Retina (tissue), 1 donor: ENCODE measurements around the gene STK32C.

Source experiments
- DNase-seq: peaks from one replicate; pipeline ENCODE4 v3.0.0-alpha.2; 2016

The STK32C gene

DNA sequence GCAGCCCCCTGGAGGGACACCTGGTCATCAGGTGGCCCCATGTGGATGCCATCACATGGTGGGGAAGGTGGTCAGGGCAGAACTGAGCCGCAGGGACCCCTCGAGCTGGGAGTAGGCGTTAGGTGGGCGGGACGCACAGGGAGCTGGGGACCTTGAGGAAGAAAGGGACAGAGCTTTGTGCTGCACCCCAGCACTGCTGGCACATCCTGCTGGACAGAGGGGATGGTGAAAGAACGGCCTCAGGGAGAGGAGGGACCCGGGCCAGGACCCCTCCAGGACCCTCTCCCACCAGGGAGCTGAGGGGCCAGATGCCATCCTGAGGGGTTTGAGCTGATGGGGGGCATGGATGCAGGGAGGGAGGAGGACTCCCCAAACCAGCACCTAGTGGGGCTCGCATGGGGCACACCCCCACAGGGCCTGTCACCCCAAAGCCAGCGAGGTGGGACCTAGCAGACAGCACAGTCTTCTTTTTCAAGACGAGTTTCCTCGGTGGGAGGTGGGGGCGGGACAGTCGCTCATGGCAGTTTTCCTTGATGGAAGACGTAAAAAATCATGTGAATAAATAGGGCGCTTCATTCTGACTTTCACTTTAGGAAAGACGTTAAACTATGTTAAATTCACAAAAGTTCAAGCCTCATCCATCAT is 43.3 kb downstream of the STK32C start:
- DNase-seq: no peak

DNA sequence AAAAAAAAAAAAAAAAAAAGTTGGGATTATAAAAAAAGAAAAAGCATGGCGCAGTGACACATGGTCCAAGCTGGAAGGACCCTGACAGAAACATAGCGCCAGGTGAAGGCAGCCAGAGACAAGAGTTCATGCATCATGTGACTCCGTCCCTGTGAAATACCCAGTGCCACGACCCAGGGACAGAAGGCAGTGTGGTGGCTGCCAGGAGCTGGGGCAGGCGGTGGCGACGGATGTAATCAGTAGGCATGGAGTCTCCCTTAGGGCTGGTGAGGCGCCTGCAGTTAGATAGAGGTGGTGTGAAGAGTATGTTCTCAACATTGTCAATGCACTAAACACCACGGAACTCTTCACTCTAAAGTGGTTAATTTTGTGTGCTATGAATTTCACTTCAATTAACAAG is 43.9 kb downstream of the STK32C start:
- no peak for DNase-seq

- DNase-seq: no peak
These were observed 47.9 kb downstream of the STK32C start for GRCh38 chr10:132259702-132260482.

DNA sequence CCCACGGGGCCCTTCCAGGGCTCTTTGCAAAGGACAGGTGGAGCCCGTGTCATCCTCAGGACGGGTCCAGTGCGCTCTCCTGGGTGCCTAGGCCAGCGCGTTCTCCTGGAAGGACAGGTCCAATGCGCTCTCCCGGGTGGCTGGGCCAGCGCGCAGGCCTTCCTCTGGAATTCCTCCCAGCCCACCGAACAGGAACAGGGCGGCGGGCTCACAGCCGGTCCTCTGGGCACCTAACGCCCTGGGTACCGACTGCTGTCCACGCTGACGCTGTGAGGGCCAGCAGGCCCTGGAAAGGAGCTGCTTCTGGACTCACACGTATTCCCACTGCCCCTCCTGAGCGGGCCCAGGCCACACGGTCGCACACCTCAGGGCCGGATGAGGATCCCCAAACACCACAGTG is 49.3 kb downstream of the STK32C start:
- DNase-seq: no peak

GRCh38 chr10:132257907-132258306 is 49.8 kb downstream of the STK32C start:
- DNase-seq: no peak

DNA sequence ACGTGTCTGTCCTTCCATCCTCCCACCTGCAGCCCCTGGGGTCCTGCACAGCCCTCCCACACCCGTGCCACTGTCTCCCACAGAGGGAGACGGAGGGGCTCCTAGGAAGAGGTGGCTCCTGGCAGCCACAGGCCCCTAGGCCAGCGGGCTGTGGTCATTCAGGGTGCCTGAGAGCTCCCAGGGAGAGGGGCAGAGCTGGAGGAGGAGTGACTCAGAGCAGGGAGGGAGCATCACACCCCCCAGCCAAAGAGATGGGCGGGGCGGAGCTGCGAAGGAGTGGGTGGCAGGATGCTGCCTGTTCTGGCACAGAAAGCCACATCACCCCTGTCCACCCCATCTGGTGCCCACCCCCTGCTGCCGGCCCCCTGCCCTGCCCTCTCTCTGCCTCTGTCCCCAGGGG is 50.5 kb downstream of the STK32C start:
- no peak for DNase-seq

GRCh38 chr10:132256866-132257265 is 50.9 kb downstream of the STK32C start:
- DNase-seq: no peak

GRCh38 chr10:132255489-132256344 is 52.0 kb downstream of the STK32C start:
- no peak for DNase-seq

DNA sequence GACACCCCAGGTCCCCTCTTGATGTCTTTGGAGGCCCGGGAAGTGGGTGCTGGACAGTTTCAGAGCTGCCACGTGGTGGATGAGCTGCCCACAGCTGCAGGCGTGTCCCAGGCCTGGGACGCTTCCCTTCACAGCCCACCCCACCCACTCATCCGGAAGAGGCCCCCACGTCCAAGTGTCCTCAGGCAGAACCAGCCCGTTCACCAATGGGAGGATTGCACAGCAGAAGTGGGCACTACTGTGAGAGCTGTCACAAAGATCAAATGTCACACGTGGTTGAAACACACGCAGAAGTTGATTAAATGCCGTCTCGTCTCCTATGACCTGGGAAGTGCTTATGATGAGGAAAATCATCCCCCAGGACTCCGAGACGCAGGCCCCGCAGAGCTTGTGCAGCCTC is 52.9 kb downstream of the STK32C start:
- DNase-seq: no peak

- no peak for DNase-seq
These were observed 54.6 kb downstream of the STK32C start for GRCh38 chr10:132253092-132253687.

DNA sequence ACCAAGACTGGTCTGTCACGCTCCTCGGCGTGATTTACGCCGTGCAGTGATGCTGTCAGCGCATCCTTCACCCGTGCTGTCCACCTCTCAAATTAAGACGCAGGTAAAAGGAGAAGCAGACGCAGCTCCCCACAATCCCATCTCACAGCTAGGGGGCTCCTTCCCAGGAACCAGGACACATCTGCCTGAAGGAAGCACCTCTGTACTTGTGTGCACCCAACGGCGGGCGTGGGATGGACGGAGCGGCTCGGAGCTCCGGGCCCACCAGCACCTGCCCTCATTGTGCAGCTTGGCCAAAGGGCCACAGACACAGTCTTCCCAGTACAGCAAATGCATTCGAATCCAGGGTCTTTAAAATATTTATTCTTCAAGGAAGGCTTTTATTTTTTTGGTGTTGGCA is 55.3 kb downstream of the STK32C start:
- DNase-seq: no peak

DNA sequence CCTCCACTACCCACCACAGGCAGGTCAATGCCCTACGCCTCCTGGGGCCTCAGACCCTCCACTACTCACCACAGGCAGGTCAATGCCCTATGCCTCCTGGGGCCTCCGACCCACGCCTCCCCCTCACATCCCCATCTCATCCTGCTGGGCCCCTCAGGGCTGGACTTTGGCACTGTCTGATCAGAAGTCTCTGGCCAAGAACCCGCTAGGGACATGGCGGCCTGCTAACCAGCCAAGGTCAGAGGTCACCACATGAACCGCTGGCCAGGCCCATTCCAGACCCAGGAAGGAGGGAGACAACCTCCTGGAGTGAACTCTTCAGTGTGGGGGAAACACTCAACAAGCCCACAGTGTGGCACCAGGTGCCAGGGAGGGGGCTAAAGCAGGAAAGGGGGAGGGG is 55.8 kb downstream of the STK32C start:
- DNase-seq: no peak

DNA sequence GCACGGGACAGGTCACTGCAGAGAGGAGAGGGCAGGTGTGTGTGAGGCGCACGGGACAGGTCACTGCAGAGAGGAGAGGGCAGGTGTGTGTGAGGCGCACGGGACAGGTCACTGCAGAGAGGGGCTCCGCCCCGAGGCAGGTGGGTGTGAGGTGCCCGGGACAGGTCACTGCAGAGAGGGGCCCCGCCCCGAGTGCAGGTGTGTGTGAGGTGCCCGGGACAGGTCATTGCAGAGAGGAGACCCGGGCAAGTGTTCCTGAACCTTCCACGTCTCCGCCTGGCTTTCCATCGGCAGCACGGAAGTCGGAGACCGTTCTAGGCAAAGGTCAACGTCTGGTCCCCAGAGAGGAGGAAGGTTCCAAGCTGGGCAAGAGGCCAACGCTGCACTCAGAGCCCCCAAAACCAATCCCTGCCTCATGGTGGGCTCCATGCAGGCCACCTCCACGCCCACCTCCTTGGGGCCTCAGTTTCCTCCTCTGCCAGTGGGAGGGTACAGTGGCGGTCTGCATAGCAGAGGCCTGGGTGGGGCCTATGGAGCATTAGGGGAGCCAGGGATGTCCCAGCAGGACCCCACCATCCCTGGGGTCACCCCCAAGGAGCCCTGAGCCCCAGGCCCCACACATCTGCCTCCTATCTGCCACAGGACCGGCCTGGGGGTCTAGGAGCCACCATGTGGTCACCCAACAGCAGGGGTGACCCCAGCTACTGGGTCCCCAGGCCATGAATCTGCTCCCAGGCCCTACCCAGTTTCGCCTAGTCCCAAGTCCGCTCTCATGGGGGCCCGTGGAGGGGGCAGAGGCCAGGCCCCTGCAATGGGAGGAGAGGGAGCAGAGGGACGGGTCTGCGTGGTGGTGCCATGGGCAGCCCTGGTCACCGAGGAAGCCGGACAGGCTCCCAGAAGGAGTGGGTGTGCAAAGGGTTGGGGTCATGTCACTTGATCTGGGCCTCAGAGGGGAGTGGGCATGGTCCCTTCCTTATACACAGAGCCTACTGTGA is 57.0 kb downstream of the STK32C start:
- no peak for DNase-seq

DNA sequence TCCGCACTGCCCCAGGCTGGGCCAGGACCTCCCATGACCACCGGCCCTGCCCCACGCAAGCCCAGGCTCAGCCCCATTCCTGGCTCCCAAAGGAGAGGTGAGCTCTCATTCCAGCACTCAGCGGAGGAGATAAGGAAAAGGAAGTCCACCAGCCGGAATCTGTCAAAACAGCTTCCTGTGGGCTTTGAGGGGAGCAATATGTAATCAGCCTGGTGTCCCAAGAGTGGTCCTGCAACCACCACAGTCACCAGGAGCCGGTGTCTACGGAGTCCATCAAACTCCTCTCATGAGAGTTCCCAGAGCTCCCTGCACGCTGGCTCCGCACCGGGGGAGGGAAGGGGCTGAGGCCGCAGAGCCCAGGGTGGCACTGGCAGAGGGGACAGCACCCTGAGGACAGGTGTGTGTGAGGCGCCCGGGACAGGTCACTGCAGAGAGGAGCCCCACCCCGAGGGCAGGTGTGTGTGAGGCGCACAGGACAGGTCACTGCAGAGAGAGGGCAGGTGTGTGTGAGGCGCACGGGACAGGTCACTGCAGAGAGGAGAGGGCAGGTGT is 57.9 kb downstream of the STK32C start:
- no peak for DNase-seq

DNA sequence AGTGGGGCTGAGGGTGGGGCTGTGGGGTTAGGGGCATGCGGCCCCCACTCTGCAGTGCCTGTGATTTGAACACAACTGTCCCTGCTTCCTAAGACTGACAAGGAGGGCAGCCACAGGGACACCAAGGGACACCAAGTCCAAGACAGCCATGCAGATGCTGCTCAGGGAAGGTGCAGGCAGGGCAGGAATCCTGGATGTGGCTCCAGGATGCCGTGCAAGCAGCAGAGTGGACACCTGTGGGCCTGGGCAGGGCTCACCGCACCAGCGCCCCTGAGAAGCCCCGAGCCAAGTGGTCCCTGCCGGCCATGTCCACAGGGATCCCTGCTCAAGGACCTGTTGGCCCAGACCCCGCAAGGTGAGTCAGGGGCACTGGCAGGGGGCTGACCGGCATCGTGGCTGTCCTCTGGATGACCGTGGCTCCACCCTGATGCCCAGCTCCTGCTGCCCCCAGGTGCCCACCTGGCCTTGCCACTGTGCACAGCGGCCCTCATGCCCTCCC is 58.5 kb downstream of the STK32C start:
- DNase-seq: no peak

DNA sequence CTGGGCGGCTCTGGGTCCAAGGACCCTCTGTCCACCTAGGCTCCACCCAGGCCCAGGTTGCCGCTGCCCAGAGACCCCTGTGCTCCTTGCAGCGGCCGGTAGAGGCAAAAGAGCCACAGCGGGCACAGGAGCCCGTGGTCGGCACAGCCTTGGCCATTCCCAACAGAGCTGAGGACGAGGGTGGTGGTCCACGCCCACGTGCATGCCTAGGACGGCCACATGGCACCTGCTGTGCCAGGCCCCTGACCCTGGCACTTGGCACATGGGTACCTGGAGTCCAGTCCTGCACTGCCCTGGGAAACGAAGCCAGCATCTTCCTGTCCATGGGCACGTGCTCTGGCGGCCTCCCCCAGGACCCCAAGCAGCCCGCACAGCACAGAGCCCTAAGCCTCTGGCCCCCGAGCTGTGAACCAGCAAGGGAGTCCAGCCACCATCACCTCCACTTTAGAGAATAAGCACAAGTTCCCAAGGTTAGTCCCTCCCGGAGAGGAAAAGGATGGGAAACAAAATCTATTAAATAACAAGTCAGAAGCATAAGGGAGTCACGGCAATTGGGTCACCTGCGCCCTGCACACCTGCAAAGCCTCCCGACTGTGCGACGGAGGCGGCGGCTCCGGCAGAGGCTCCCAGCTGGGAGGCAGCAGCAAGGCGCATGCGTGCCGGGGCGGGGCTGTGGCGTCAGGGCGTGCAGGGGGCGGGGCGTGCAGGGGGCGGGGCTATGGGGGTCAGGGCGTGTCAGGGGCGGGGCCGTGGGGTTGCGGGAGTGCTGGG is 59.1 kb downstream of the STK32C start:
- DNase-seq: no peak

DNA sequence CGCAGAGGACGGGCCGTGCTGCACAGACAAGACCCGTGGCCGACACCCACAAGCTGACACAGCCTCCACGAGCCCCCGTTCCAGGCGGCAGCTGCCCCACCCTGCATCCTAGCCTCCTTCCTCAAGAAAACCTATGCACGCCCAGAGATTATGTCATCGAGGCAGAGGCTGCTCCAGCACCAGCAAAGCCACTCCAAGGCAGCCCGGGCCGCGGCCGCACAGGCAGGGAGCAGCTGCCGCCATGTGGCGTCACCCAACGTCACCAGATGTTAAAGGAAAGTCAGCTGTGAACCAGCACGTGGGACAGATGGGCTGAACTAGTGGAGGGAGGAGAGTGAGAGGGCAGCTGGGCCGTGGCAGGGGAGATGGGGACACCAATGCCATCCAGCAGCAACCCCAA is 59.8 kb downstream of the STK32C start:
- no peak for DNase-seq

GRCh38 chr10:132246296-132246695 is 61.5 kb downstream of the STK32C start:
- no peak for DNase-seq

DNA sequence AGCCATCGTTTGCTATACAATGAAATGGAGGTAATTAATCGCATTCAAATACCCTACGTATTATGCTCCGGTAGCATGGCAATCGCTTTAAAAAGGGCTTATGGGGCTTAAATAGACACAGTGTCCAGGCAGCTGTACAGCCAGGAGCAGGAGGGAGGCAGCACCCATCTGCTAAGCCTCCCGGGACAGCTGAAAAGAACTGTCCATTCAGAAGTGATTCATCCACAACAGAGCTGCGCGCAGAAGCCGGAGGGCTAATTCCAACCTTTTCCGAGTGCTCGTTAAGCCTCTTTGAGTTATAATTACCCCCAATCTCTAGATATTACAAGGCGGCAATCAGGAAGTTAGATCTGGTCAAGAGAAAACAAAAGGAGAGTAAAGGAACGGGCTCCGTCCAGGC is 62.7 kb downstream of the STK32C start:
- DNase-seq: peak; percentile 66

DNA sequence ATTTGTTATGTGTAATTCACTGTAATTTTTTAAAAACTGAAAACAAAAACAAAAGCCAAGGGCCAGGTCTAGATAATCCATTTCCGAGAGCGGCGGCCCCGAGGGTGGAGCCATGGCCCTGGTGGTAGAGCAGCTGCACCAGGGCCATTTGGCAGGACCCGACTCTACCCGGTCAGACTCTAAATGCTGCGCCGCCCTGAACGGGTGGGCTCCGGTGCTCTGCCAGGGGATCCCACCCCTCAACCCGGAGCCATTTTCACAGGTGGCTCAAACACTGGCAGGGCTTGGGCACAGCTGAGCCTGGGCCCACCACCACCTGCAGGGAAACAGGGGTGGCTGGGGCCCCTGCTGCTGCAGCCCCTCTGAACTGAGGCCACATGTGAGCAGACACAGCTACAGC is 64.1 kb downstream of the STK32C start:
- no peak for DNase-seq

- peak; percentile 40 for DNase-seq
These were observed 64.6 kb downstream of the STK32C start for GRCh38 chr10:132243141-132243540.
